Measurements from ENCODE around the gene STAP2. TPM values are rescaled to one million over a fixed set of nuclear protein-coding genes. Genes with fewer than 3 reads are reported as not detected.
A peak's percentile ranks its signal among the peaks of the same experiment; 100 is the strongest.

Gene STAP2
- total and polyA plus RNA-seq, 10 of the 15 experiments (the other 5 are each of a cell fraction or from before 2014, with no cell fraction given) = 0.84 to 22.4 (median 15.2) TPM

- TF ChIP-seq USF2 (IDR thresholded peaks at IDR 0.05; ENCODE audit: borderline replicate concordance, low read depth, low read length) = no peak
- TF ChIP-seq ETV6 (conservative IDR thresholded peaks at IDR 0.05 in 1 of 2, IDR thresholded peaks at IDR 0.05 in 1 of 2; ENCODE audit: borderline replicate concordance in 1 of 2, low read depth in 1 of 2) = no peak
- TF ChIP-seq KLF5 (IDR thresholded peaks at IDR 0.05; ENCODE audit: partially characterized antibody) = no peak
- no peak for TF ChIP-seq KDM1A (IDR thresholded peaks at IDR 0.05; ENCODE audit: borderline replicate concordance)
- peak; percentile 9 to 18 (median 12); a peak in 2 of 6 replicates for TF ChIP-seq CTCF (IDR thresholded peaks at IDR 0.05 in 2 of 3, conservative IDR thresholded peaks at IDR 0.05 in 1 of 3; ENCODE audit: control insufficient read depth in 2 of 3, extremely low read depth in 1 of 3, insufficient read depth in 1 of 3, low read depth in 3 of 3, low read length in 3 of 3)
- TF ChIP-seq RB1 (IDR thresholded peaks at IDR 0.05; ENCODE audit: borderline replicate concordance) = peak; percentile 67; the same call in 1 of the 2 replicates
- TF ChIP-seq JUND (IDR thresholded peaks at IDR 0.05; ENCODE audit: low read depth, low read length) = no peak
- no peak for TF ChIP-seq IRF4 (IDR thresholded peaks at IDR 0.05; ENCODE audit: low read depth, low read length)
- no peak for TF ChIP-seq GABPA (IDR thresholded peaks at IDR 0.05; ENCODE audit: low read depth)
- TF ChIP-seq NBN (IDR thresholded peaks at IDR 0.05) = peak; percentile 95
- TF ChIP-seq EZH2 (IDR thresholded peaks at IDR 0.05; ENCODE audit: borderline replicate concordance, control insufficient read depth, low read depth, low read length) = peak; percentile 100
- TF ChIP-seq SMAD5 (IDR thresholded peaks at IDR 0.05; ENCODE audit: low read depth) = peak; percentile 82
- TF ChIP-seq SMARCA5 (IDR thresholded peaks at IDR 0.05) = peak; percentile 94
- TF ChIP-seq TAF1 (IDR thresholded peaks at IDR 0.05; ENCODE audit: borderline replicate concordance, low read depth, low read length) = peak; percentile 61; the same call in 1 of the 2 replicates
- TF ChIP-seq TCF12 (IDR thresholded peaks at IDR 0.05; ENCODE audit: low read depth, low read length) = peak; percentile 38; the same call in 1 of the 2 replicates
- TF ChIP-seq E2F8 (IDR thresholded peaks at IDR 0.05; ENCODE audit: low read depth, partially characterized antibody) = no peak
- TF ChIP-seq SMAD1 (IDR thresholded peaks at IDR 0.05; ENCODE audit: low read depth, partially characterized antibody) = no peak
- no peak for TF ChIP-seq ESRRA (IDR thresholded peaks at IDR 0.05; ENCODE audit: low read length)
- TF ChIP-seq POLR2AphosphoS2 (IDR thresholded peaks at IDR 0.05; ENCODE audit: low read depth, low read length) = peak; percentile 73; the same call in 1 of the 2 replicates
- TF ChIP-seq IKZF2 (IDR thresholded peaks at IDR 0.05) = peak; percentile 63 to 71; a peak in 3 of 4 replicates
- TF ChIP-seq RELB (IDR thresholded peaks at IDR 0.05; ENCODE audit: low read depth) = peak; percentile 82
- TF ChIP-seq RCOR1 (conservative IDR thresholded peaks at IDR 0.05; ENCODE audit: low read depth, low read length) = no peak
- TF ChIP-seq MXI1 (IDR thresholded peaks at IDR 0.05; ENCODE audit: low read depth, low read length) = peak; percentile 56
These were observed 4.2 kb upstream of the STAP2 start (continued) for GRCh38 chr19:4342615-4343369.

Data from GM12878 (cell line).